Activated CD4-positive, alpha-beta memory T cell treated with anti-CD3 and anti-CD28 coated beads for 36 hours (primary cell): Measurements from ENCODE around the gene FAM107B. TPM values are rescaled to one million over a fixed set of nuclear protein-coding genes. Genes with fewer than 3 reads are reported as not detected.

ENCODE experiments used
- CTCF ChIA-PET: fragments of 350-600 bp; sonication (Branson Sonifier 250); formaldehyde crosslinking; loops from one replicate; lab custom pipeline; 2021; ENCODE audit warnings: antibody characterized with exemption, inconsistent platforms; lab: Charles Lee
- POLR2A ChIA-PET: fragments of 350-600 bp; sonication (Branson Sonifier 250); formaldehyde crosslinking; loops from one replicate; lab custom pipeline; 2021; ENCODE audit warnings: antibody characterized with exemption; lab: Charles Lee
- DNase-seq: peaks from one replicate; pipeline ENCODE4 v3.0.0-alpha.2; 2020
- H3K27ac Mint-ChIP-seq: one replicate; pipeline ENCODE4 v1.8.0; 2021; ENCODE audit warnings: mixed read lengths
- H3K27me3 Mint-ChIP-seq: one replicate; pipeline ENCODE4 v1.8.0; 2021; ENCODE audit warnings: mixed read lengths
- H3K36me3 Mint-ChIP-seq: one replicate; pipeline ENCODE4 v1.8.0; 2021; ENCODE audit warnings: mixed read lengths
- H3K4me1 Mint-ChIP-seq: one replicate; pipeline ENCODE4 v1.8.0; 2021; ENCODE audit warnings: low read depth, mixed read lengths
- H3K4me3 Mint-ChIP-seq: one replicate; pipeline ENCODE4 v1.8.0; 2021; ENCODE audit warnings: mild to moderate bottlenecking, mixed read lengths
- H3K9me3 Mint-ChIP-seq: one replicate; pipeline ENCODE4 v1.8.0; 2021; ENCODE audit warnings: mixed read lengths
- intact Hi-C: fragments of 100-400 bp; cut with micrococcal nuclease; formaldehyde crosslinking; loops from one replicate; pipeline ENCODE4 v1.15.1; 2023
- total RNA-seq, 2 experiments: library from RNA; stranded (reverse); gene quantifications; one replicate each; pipeline ENCODE4 v1.2.3, GENCODE V29; 2021

FAM107B gene
- total RNA-seq, 2 experiments from 2014 or later, result 132 to 138 TPM

DNA sequence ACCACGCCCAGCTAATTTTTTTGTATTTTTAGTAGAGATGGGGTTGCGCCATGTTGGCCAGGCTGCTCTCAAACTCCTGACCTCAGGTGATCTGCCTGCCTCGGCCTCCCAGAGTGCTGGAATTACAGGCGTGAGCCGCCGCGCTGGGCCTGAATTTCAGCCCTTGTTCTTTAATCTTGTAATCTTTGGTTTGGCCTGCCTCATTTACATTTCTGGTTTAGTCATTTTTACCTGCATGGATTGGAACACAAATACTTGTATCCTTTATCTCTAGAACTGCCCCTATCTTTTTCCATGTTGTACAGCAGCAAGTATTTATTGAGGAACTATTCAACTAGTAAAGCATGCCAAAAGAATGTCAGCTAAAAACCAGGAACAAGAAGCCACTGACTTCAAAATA, 248.4 kb downstream of the FAM107B start:
- H3K4me3 Mint-ChIP-seq, result no peak overlapping the region
- no peak for DNase-seq
- H3K27ac Mint-ChIP-seq, result peak overlapping the region; percentile 68
- intact Hi-C loops, result loop anchor here (2.0 kb wide), 1 partner anchor 62 kb away; no protein-coding TSS in a partner anchor
- ChIA-PET POLR2A (no interaction called here), CTCF (interaction anchor here (0.6 to 1.6 kb wide), 4 partner anchors 16 to 144 kb away, joined by 3 to 5 read pairs (median 4); no protein-coding TSS in a partner anchor)
- H3K36me3 Mint-ChIP-seq, result peaks cover 54% of the 10 kb centered on the region
- H3K27me3 Mint-ChIP-seq, result no peaks in the 10 kb centered on the region
- no peaks in the 10 kb centered on the region for H3K9me3 Mint-ChIP-seq
- H3K4me1 Mint-ChIP-seq, result peaks cover 74% of the 10 kb centered on the region

DNA sequence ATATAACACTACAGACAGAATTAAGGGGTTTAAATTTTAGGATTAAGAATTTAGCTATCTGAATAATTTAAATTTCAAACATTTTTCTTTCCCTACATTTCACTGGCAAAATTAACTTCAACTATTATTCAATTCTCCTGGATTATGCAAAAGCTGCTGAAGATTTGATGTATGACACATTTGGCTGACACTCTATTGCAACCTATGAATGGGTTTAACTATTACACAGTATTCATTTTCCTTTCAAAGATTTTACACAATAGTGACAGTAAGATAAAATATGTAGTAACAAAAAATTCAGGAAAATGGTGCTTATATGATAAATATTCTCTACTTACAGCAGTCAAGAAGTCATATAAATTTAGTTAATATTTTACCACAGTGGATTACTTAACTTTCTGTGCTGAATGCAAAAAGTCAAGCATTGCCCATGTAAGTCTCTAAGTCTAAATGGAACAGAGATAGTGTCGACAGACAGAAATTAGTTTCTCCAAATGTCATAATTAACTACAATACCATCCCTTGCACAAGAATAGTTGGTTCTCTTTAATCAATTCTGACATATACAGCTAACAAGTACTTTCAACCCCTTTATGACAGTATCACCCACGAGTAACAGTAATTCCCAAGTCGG, 249.9 kb downstream of the FAM107B start:
- Mint-ChIP-seq H3K36me3 (peaks cover 60% of the 10 kb centered on the region), H3K4me3 (no peak overlapping the region), H3K4me1 (peaks cover 60% of the 10 kb centered on the region), H3K27ac (peak overlapping the region; percentile 8), H3K9me3 (no peaks in the 10 kb centered on the region), H3K27me3 (no peaks in the 10 kb centered on the region)
- ChIA-PET POLR2A (no interaction called here), CTCF (interaction anchor here (0.6 to 1.3 kb wide), 3 partner anchors 16 to 128 kb away, joined by 3 to 4 read pairs (median 4); no protein-coding TSS in a partner anchor)
- intact Hi-C loops, result no loop called here
- no peak for DNase-seq

DNA sequence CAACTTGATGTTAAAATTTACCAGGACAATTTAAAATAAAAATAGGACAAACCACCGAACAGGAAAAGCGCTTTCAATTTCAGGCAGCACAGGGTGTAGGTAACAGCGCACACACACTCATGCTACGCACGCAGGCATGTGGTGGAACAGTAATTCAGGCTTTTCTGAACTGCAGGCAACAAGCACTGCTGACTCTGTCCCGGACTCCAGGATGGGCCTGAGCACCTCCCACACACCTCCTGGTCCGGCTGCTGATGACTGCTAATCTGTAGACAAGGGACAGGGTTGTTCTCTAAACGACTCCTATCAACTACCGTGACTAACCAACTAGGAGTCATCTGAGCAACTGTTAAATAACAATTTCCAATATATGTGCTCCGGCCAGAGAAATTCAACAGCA, 251.4 kb downstream of the FAM107B start:
- ChIA-PET CTCF (interaction anchor here (1.0 to 1.3 kb wide), 4 partner anchors 11 to 19 kb away, joined by 3 to 4 read pairs (median 4); no protein-coding TSS in a partner anchor), POLR2A (interaction anchor here (0.6 kb wide), 1 partner anchor 33 kb away, joined by 3 read pairs; no protein-coding TSS in a partner anchor)
- no peak overlapping the region for H3K4me3 Mint-ChIP-seq
- peaks cover 57% of the 10 kb centered on the region for H3K36me3 Mint-ChIP-seq
- no peaks in the 10 kb centered on the region for H3K9me3 Mint-ChIP-seq
- H3K27me3 Mint-ChIP-seq, result no peaks in the 10 kb centered on the region
- intact Hi-C loops, result no loop called here
- peak overlapping the region; percentile 71 for H3K27ac Mint-ChIP-seq
- DNase-seq, result peak; percentile 24
- peaks cover 49% of the 10 kb centered on the region for H3K4me1 Mint-ChIP-seq

- Mint-ChIP-seq H3K36me3 (peaks cover 60% of the 10 kb centered on the region), H3K27me3 (no peaks in the 10 kb centered on the region), H3K27ac (no peak overlapping the region), H3K4me1 (peaks cover 20% of the 10 kb centered on the region), H3K4me3 (no peak overlapping the region), H3K9me3 (peaks cover 2% of the 10 kb centered on the region)
- no peak for DNase-seq
- ChIA-PET CTCF (no interaction called here), POLR2A (no interaction called here)
- intact Hi-C loops, result no loop called here
These were observed 254.9 kb downstream of the FAM107B start for GRCh38 chr10:14519785-14520184.

- no peak for DNase-seq
- POLR2A ChIA-PET, result no interaction called here
- Mint-ChIP-seq H3K27me3 (no peaks in the 10 kb centered on the region), H3K9me3 (peaks cover 2% of the 10 kb centered on the region), H3K4me1 (peaks cover 7% of the 10 kb centered on the region), H3K27ac (no peak overlapping the region), H3K36me3 (peaks cover 59% of the 10 kb centered on the region), H3K4me3 (no peak overlapping the region)
- intact Hi-C loops, result no loop called here
- CTCF ChIA-PET, result interaction anchor here (1.2 kb wide), 1 partner anchor 19 kb away, joined by 4 read pairs; no protein-coding TSS in a partner anchor
These were observed 256.5 kb downstream of the FAM107B start for GRCh38 chr10:14518149-14518548.

DNA sequence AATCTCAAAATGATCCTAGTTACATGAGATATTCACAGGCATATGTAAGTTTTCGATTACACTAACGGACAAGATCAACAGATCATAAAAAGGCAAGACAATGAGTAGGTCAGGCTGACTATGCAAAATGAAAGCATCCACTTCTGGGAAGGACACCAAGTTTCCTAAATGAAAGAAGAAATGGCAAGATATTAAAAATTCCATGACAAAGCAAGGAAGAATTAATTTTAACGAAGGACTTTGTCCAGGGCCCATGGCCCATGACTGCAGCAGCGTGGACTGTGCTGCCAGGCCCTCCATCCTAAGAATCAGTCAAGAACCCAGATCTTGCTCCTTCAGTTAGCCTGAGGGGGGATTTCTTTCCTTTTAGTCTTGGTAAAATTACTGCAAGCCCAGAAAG, 261.6 kb downstream of the FAM107B start:
- ChIA-PET CTCF (interaction anchor here (1.0 kb wide), 1 partner anchor 30 kb away, joined by 3 read pairs; no protein-coding TSS in a partner anchor), POLR2A (no interaction called here)
- H3K36me3 Mint-ChIP-seq, result peaks cover 58% of the 10 kb centered on the region
- DNase-seq, result no peak
- peak overlapping the region; percentile 10 for H3K27ac Mint-ChIP-seq
- H3K9me3 Mint-ChIP-seq, result peaks cover 16% of the 10 kb centered on the region
- no peaks in the 10 kb centered on the region for H3K27me3 Mint-ChIP-seq
- no peak overlapping the region for H3K4me3 Mint-ChIP-seq
- H3K4me1 Mint-ChIP-seq, result peaks cover 12% of the 10 kb centered on the region
- intact Hi-C loops, result no loop called here

- no peak overlapping the region for H3K27ac Mint-ChIP-seq
- no peak for DNase-seq
- H3K9me3 Mint-ChIP-seq, result peaks cover 14% of the 10 kb centered on the region
- intact Hi-C loops, result no loop called here
- peaks cover 35% of the 10 kb centered on the region for H3K4me1 Mint-ChIP-seq
- ChIA-PET CTCF (interaction anchor here (0.9 kb wide), 1 partner anchor 13 kb away, joined by 3 read pairs; no protein-coding TSS in a partner anchor), POLR2A (no interaction called here)
- no peaks in the 10 kb centered on the region for H3K27me3 Mint-ChIP-seq
- H3K36me3 Mint-ChIP-seq, result peaks cover 42% of the 10 kb centered on the region
- H3K4me3 Mint-ChIP-seq, result no peak overlapping the region
These were observed 264.4 kb downstream of the FAM107B start for GRCh38 chr10:14510346-14510745.

- intact Hi-C loops, result loop anchor here (1.0 to 10.0 kb wide), 6 partner anchors 19 to 586 kb away; partner anchors contain the start of genes MEIG1 and RPP38
- H3K27ac Mint-ChIP-seq, result peak overlapping the region; percentile 13
- no peak overlapping the region for H3K4me3 Mint-ChIP-seq
- ChIA-PET POLR2A (interaction anchor here (1.4 to 1.6 kb wide), 3 partner anchors 20 to 323 kb away, joined by 3 to 5 read pairs (median 4); no protein-coding TSS in a partner anchor), CTCF (interaction anchor here (0.8 to 2.1 kb wide), 8 partner anchors 10 to 314 kb away, joined by 3 to 9 read pairs (median 4); no protein-coding TSS in a partner anchor)
- peaks cover 38% of the 10 kb centered on the region for H3K36me3 Mint-ChIP-seq
- no peak for DNase-seq
- H3K9me3 Mint-ChIP-seq, result peaks cover 14% of the 10 kb centered on the region
- H3K27me3 Mint-ChIP-seq, result no peaks in the 10 kb centered on the region
- peaks cover 36% of the 10 kb centered on the region for H3K4me1 Mint-ChIP-seq
These were observed 266.0 kb downstream of the FAM107B start for GRCh38 chr10:14508725-14509124.

GRCh38 chr10:14507781-14508180, 266.9 kb downstream of the FAM107B start:
- Mint-ChIP-seq H3K4me1 (peaks cover 37% of the 10 kb centered on the region), H3K9me3 (peaks cover 14% of the 10 kb centered on the region), H3K27me3 (no peaks in the 10 kb centered on the region), H3K4me3 (no peak overlapping the region), H3K36me3 (peaks cover 33% of the 10 kb centered on the region), H3K27ac (peak overlapping the region; percentile 18)
- ChIA-PET POLR2A (interaction anchor here (1.0 to 1.5 kb wide), 3 partner anchors 21 to 140 kb away, joined by 3 to 5 read pairs (median 3); no protein-coding TSS in a partner anchor), CTCF (interaction anchor here (0.8 to 2.1 kb wide), 7 partner anchors 9 to 315 kb away, joined by 3 to 9 read pairs (median 3); no protein-coding TSS in a partner anchor)
- intact Hi-C loops, result loop anchor here (1.0 to 10.0 kb wide), 6 partner anchors 20 to 587 kb away; partner anchors contain the start of genes MEIG1 and RPP38
- no peak for DNase-seq

DNA sequence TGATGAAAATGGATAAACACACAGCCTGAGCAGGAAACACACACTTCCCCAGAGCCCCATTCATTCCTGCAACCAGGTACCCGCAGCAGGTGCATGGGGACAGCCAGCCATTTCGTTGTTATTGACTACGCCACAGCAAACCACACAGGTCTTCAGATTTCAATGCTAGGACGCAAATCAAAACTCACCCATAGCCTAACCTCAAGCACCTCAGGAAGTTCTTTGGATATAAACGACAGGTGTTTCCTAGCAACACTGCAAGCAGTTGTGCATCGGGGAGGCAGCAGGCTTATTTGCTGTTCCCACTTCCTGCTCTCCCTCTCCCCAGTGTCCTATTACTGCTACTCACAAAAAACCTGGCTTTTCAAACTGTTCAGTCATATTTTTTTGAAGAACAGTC, 267.5 kb downstream of the FAM107B start:
- H3K36me3 Mint-ChIP-seq, result peaks cover 28% of the 10 kb centered on the region
- peak overlapping the region; percentile 53 for H3K27ac Mint-ChIP-seq
- no peaks in the 10 kb centered on the region for H3K27me3 Mint-ChIP-seq
- H3K4me1 Mint-ChIP-seq, result peaks cover 37% of the 10 kb centered on the region
- H3K4me3 Mint-ChIP-seq, result no peak overlapping the region
- ChIA-PET CTCF (interaction anchor here (2.1 kb wide), 1 partner anchor 30 kb away, joined by 9 read pairs; no protein-coding TSS in a partner anchor), POLR2A (interaction anchor here (1.0 to 1.4 kb wide), 2 partner anchors 64 to 141 kb away, joined by 3 read pairs; no protein-coding TSS in a partner anchor)
- intact Hi-C loops, result loop anchor here (5.0 to 10.0 kb wide), 2 partner anchors 450 to 588 kb away; partner anchors contain the start of genes MEIG1 and RPP38
- peaks cover 14% of the 10 kb centered on the region for H3K9me3 Mint-ChIP-seq
- DNase-seq, result peak; percentile 72

DNA sequence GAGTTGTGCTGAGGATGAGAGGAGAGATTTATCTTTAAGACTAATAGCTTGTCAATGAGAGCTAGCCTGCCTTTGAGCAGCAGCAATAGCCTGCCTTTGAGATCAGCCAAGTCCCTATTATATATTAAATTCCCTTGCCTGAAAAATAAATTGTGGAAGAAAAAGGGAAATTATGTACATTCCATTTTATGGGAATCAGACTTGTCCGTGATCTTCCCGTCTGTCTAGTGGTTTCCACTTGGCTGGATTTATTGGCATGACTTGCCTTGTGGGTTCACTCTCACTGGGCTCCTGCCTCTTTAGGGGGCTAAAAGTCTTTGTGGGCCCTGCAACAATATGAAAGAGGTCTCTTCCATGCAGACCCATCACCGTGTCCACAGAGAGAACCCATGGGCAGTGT, 272.3 kb downstream of the FAM107B start:
- Mint-ChIP-seq H3K9me3 (no peaks in the 10 kb centered on the region), H3K36me3 (peaks cover 2% of the 10 kb centered on the region), H3K4me3 (no peak overlapping the region), H3K27ac (no peak overlapping the region), H3K4me1 (peaks cover 18% of the 10 kb centered on the region), H3K27me3 (no peaks in the 10 kb centered on the region)
- POLR2A ChIA-PET, result no interaction called here
- intact Hi-C loops, result loop anchor here (10.0 kb wide), 1 partner anchor 592 kb away; the partner anchor contains the start of gene RPP38
- CTCF ChIA-PET, result interaction anchor here (1.4 to 2.0 kb wide), 3 partner anchors 35 to 336 kb away, joined by 3 to 6 read pairs (median 5); partner anchors contain the start of genes HSPA14 and MSANTD7
- DNase-seq, result no peak
